Right lobe of liver (tissue), 6 donors: ENCODE measurements around the gene GNAI2. TPM values are rescaled to one million over a fixed set of nuclear protein-coding genes. Genes with fewer than 3 reads are reported as not detected.

Experiments used
- ATAC-seq, 4 donors: fragments of 200-7000 bp; cut with Tn5 transposase; one replicate each; pipeline ENCODE4 v1.9.1; 2020; ENCODE audit warnings: mild to moderate bottlenecking in 4 of 4, moderate library complexity in 4 of 4
- DNase-seq, 3 donors: peaks; one replicate each; pipeline ENCODE4 v3.0.0-alpha.2; 2020
- H3K27ac ChIP-seq, 3 donors: fragments of 200-600 bp; one replicate each; pipeline ENCODE4 v1.8.0; 2022
- H3K27me3 ChIP-seq, 2 donors: fragments of 200-600 bp; one replicate each; pipeline ENCODE4 v1.8.0; 2022
- H3K36me3 ChIP-seq, 4 donors: fragments of 200-600 bp; sonication (generic) in 1 of 4; one replicate each; pipeline versions ENCODE4 v1.5.1 to v1.8.0; 2017 to 2022; ENCODE audit warnings: control low read depth in 1 of 4
- H3K4me1 ChIP-seq, 4 donors: fragments of 200-600 bp; sonication (generic) in 1 of 4; one replicate each; pipeline versions ENCODE4 v1.5.1 to v1.8.0; 2017 to 2022; ENCODE audit warnings: control low read depth in 1 of 4
- H3K4me3 ChIP-seq, 3 donors: fragments of 200-600 bp; one replicate each; pipeline ENCODE4 v1.8.0; 2022
- H3K9me3 ChIP-seq, 4 donors: fragments of 200-600 bp; sonication (generic) in 1 of 4; one replicate each; pipeline versions ENCODE4 v1.5.1 to v1.8.0; 2017 to 2022; ENCODE audit warnings: control low read depth in 1 of 4
- CTCF ChIP-seq, 4 donors: fragments of 200-600 bp in 3 of 4; fragments of 450-650 bp in 1 of 4; IDR thresholded peaks; one replicate each; pipeline versions ENCODE4 v1.5.1 to v1.8.0; 2016 to 2022; ENCODE audit warnings: antibody characterized with exemption in 4 of 4, mild to moderate bottlenecking in 2 of 4
- POLR2A ChIP-seq: fragments of 450-650 bp; IDR thresholded peaks from one replicate; pipeline ENCODE4 v1.6.1; 2017; ENCODE audit warnings: antibody characterized with exemption, mild to moderate bottlenecking
- WGBS: methylation state at CpG from one replicate; pipeline ENCODE4 v1.1.6; 2018; ENCODE audit warnings: low coverage, low lambda C conversion rate; ENCODE audit not compliant: insufficient coverage; ENCODE audit errors: missing lambda C conversion rate; 5-methylcytosine and 5-hydroxymethylcytosine counted together
- intact Hi-C, 2 donors: fragments of 100-400 bp; cut with DNase I; formaldehyde crosslinking; loops; one replicate each; pipeline versions ENCODE4 v1.11.2 to v1.14.1; 2022
- total RNA-seq, 6 experiments: library from RNA; depleted of rRNA in 2 of 6; stranded (reverse); fragments of >200 nt in 2 of 6; fragmentation: NEBNext Ultra II Directional in 3 of 6; extraction: Animal tissue kit (Norgen Biotek cat#: 25700) in 3 of 6; gene quantifications; one replicate each; pipeline versions ENCODE4 v1.1.0 to v1.2.4, GENCODE V29; 2016 to 2023
- donor health status: DM: no; HTN: yes; CAD: no.
- donor health status: DM: no; HTN: no; CAD: no.
- donor health status: DM: no; HTN: no; CAD: no.
- donor health status: DM: no; HTN: yes; CAD: no.
- donor health status: DM: no; HTN: yes; CAD: no.

GNAI2 gene
- total RNA-seq, 6 experiments from 2014 or later: 73.3 to 125 (median 98.7) TPM

- H3K27me3 ChIP-seq: no peaks in the 10 kb centered on the region
- peak in 1 of 3 donors; percentile 79 for DNase-seq
- peaks cover 0 to 54% (median 7%) of the 10 kb centered on the region in 4 donors for H3K36me3 ChIP-seq
- H3K4me3 ChIP-seq: no peak overlapping the region
- H3K4me1 ChIP-seq: peaks cover 0 to 61% (median 20%) of the 10 kb centered on the region in 4 donors
- ATAC-seq: peak in 2 of 4 donors; percentile 5 to 12
- no peaks in the 10 kb centered on the region for H3K9me3 ChIP-seq
- peak overlapping the region in 2 of 3 donors; percentile 47 to 99 for H3K27ac ChIP-seq
- TF ChIP-seq CTCF (IDR thresholded peaks at IDR 0.05) (no peak), POLR2A (no peak)
- WGBS: 31% methylated on average over 4 of the region's 10 CpGs
- intact Hi-C loops: no loop called here
These were observed 21.2 kb upstream of the GNAI2 start for GRCh38 chr3:50214824-50215223.

GRCh38 chr3:50215529-50215928 lies 20.5 kb upstream of the GNAI2 start:
- intact Hi-C loops: no loop called here
- Histone ChIP-seq H3K4me3 (no peak overlapping the region), H3K9me3 (no peaks in the 10 kb centered on the region), H3K27me3 (no peaks in the 10 kb centered on the region), H3K27ac (peak overlapping the region in 1 of 3 donors; percentile 62), H3K4me1 (peaks cover 0 to 61% (median 20%) of the 10 kb centered on the region in 4 donors), H3K36me3 (peaks cover 0 to 54% (median 7%) of the 10 kb centered on the region in 4 donors)
- 51% methylated on average over 7 of the region's 9 CpGs for WGBS
- ATAC-seq (no peak), DNase-seq (peak in 1 of 3 donors; percentile 48)
- TF ChIP-seq CTCF (IDR thresholded peaks at IDR 0.05) (no peak), POLR2A (no peak)

GRCh38 chr3:50217681-50218080 lies 18.3 kb upstream of the GNAI2 start:
- WGBS: 72% methylated on average over 10 of the region's 10 CpGs

GRCh38 chr3:50218448-50218847 lies 17.6 kb upstream of the GNAI2 start:
- H3K27me3 ChIP-seq: no peaks in the 10 kb centered on the region
- 60% methylated on average over 1 of the region's 17 CpGs for WGBS
- no peak overlapping the region for H3K27ac ChIP-seq
- peak in 1 of 3 donors; percentile 50 for DNase-seq
- peaks cover 0 to 50% (median 15%) of the 10 kb centered on the region in 4 donors for H3K4me1 ChIP-seq
- ATAC-seq: no peak
- no peaks in the 10 kb centered on the region for H3K9me3 ChIP-seq
- no peak for TF ChIP-seq POLR2A
- TF ChIP-seq CTCF (IDR thresholded peaks at IDR 0.05): no peak
- intact Hi-C loops: no loop called here
- no peak overlapping the region for H3K4me3 ChIP-seq
- peaks cover 0 to 54% (median 7%) of the 10 kb centered on the region in 4 donors for H3K36me3 ChIP-seq

More at GRCh38 chr3:50217681-50218080, 18.3 kb upstream of the GNAI2 start:
- no peak for ATAC-seq
- Histone ChIP-seq H3K4me3 (no peak overlapping the region), H3K36me3 (peaks cover 0 to 54% (median 7%) of the 10 kb centered on the region in 4 donors), H3K4me1 (peaks cover 0 to 58% (median 19%) of the 10 kb centered on the region in 4 donors), H3K27ac (no peak overlapping the region), H3K27me3 (no peaks in the 10 kb centered on the region), H3K9me3 (no peaks in the 10 kb centered on the region)
- peak in 1 of 3 donors; percentile 45 for DNase-seq
- TF ChIP-seq POLR2A (no peak), CTCF (IDR thresholded peaks at IDR 0.05) (no peak)
- intact Hi-C loops: no loop called here
